Measurements from ENCODE around the gene JUNB. TPM values are rescaled to one million over a fixed set of nuclear protein-coding genes. Genes with fewer than 3 reads are reported as not detected.

Gene JUNB
- total RNA-seq, 1 experiment from 2014 or later = 6.6 TPM

GRCh38 chr19:12790628-12791344 lies 500 bp upstream of the JUNB start:
- ATAC-seq = no peak
- H3K27ac Mint-ChIP-seq = peak overlapping the region; percentile 2; the same call in 1 of the 2 replicates
- no peak for DNase-seq (ENCODE audit: low spot score)
- peaks cover 32% of the 10 kb centered on the region for H3K4me1 Mint-ChIP-seq
- H3K4me3 Mint-ChIP-seq = peak overlapping the region; percentile 84
- ChIA-PET CTCF (interaction anchor here (1.1 to 14.0 kb wide), 8 partner anchors 10 to 95 kb away, joined by 3 to 341 read pairs (median 14); partner anchors contain the start of genes HOOK2, PRDX2 and THSD8), POLR2A (interaction anchor here (1.8 to 3.1 kb wide), 4 partner anchors 8 to 16 kb away, joined by 6 to 29 read pairs (median 12); partner anchors contain the start of genes HOOK2, PRDX2 and THSD8)
- no peaks in the 10 kb centered on the region for H3K36me3 Mint-ChIP-seq
- peaks cover 32% of the 10 kb centered on the region for H3K27me3 Mint-ChIP-seq (ENCODE audit: low read depth)
- H3K9me3 Mint-ChIP-seq = no peaks in the 10 kb centered on the region
- TF ChIP-seq FOXK1 (CRISPR knock-in tag; IDR thresholded peaks at IDR 0.05) = no peak; the same call in 1 of the 2 replicates
- TF ChIP-seq ZNF219 (CRISPR knock-in tag; IDR thresholded peaks at IDR 0.05; ENCODE audit: borderline replicate concordance) = peak; percentile 11; the same call in 1 of the 2 replicates

- no peaks in the 10 kb centered on the region for H3K9me3 Mint-ChIP-seq
- H3K4me3 Mint-ChIP-seq = peak overlapping the region; percentile 84
- peaks cover 32% of the 10 kb centered on the region for H3K27me3 Mint-ChIP-seq (ENCODE audit: low read depth)
- ATAC-seq (no peak), DNase-seq (ENCODE audit: low spot score) (peak; percentile 80)
- CTCF ChIA-PET = interaction anchor here (0.6 to 14.0 kb wide), 19 partner anchors 9 to 1328 kb away, joined by 3 to 341 read pairs (median 4); partner anchors contain the start of genes HOOK2, PRDX2 and THSD8
- H3K4me1 Mint-ChIP-seq = peaks cover 39% of the 10 kb centered on the region
- H3K27ac Mint-ChIP-seq = no peak overlapping the region
- POLR2A ChIA-PET = interaction anchor here (0.6 to 3.1 kb wide), 16 partner anchors 9 to 173 kb away, joined by 3 to 29 read pairs (median 3); partner anchors contain the start of genes DNASE2, HOOK2, PRDX2 and RNASEH2A
- H3K36me3 Mint-ChIP-seq = peaks cover 4% of the 10 kb centered on the region; the same call in 1 of the 2 replicates
- TF ChIP-seq IRF2 (CRISPR knock-in tag; IDR thresholded peaks at IDR 0.05; ENCODE audit: borderline replicate concordance, low read depth) (no peak), ESRRA (CRISPR knock-in tag; IDR thresholded peaks at IDR 0.05; ENCODE audit: borderline replicate concordance) (peak; percentile 86), RELA (CRISPR knock-in tag; IDR thresholded peaks at IDR 0.05; ENCODE audit: borderline replicate concordance) (peak; percentile 53), FOXP1 (CRISPR knock-in tag; IDR thresholded peaks at IDR 0.05; ENCODE audit: borderline replicate concordance) (no peak; the same call in 1 of the 2 replicates), ZNF416 (CRISPR knock-in tag; IDR thresholded peaks at IDR 0.05) (no peak), USF1 (CRISPR knock-in tag; IDR thresholded peaks at IDR 0.05) (peak; percentile 57), GRHL2 (CRISPR knock-in tag; IDR thresholded peaks at IDR 0.05; ENCODE audit: insufficient replicate concordance, severe bottlenecking) (no peak), ZNF423 (CRISPR knock-in tag; IDR thresholded peaks at IDR 0.05) (no peak), ZBTB21 (CRISPR knock-in tag; IDR thresholded peaks at IDR 0.05; ENCODE audit: borderline replicate concordance) (no peak), ZBTB43 (CRISPR knock-in tag; IDR thresholded peaks at IDR 0.05) (no peak), SMAD4 (CRISPR knock-in tag; IDR thresholded peaks at IDR 0.05) (no peak), ERG (CRISPR knock-in tag; IDR thresholded peaks at IDR 0.05) (no peak), FOXK1 (CRISPR knock-in tag; IDR thresholded peaks at IDR 0.05) (no peak; the same call in 1 of the 2 replicates), E2F4 (CRISPR knock-in tag; IDR thresholded peaks at IDR 0.05; ENCODE audit: borderline replicate concordance, low read depth) (no peak), ZMAT4 (CRISPR knock-in tag; IDR thresholded peaks at IDR 0.05) (no peak), ZNF138 (CRISPR knock-in tag; conservative IDR thresholded peaks at IDR 0.05) (no peak), ZNF396 (CRISPR knock-in tag; IDR thresholded peaks at IDR 0.05; ENCODE audit: borderline replicate concordance) (no peak)
- TF ChIP-seq, protein P1, sequence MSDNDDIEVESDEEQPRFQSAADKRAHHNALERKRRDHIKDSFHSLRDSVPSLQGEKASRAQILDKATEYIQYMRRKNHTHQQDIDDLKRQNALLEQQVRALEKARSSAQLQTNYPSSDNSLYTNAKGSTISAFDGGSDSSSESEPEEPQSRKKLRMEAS (CRISPR knock-in tag; IDR thresholded peaks at IDR 0.05) = peak; percentile 87
- TF ChIP-seq, protein P2, sequence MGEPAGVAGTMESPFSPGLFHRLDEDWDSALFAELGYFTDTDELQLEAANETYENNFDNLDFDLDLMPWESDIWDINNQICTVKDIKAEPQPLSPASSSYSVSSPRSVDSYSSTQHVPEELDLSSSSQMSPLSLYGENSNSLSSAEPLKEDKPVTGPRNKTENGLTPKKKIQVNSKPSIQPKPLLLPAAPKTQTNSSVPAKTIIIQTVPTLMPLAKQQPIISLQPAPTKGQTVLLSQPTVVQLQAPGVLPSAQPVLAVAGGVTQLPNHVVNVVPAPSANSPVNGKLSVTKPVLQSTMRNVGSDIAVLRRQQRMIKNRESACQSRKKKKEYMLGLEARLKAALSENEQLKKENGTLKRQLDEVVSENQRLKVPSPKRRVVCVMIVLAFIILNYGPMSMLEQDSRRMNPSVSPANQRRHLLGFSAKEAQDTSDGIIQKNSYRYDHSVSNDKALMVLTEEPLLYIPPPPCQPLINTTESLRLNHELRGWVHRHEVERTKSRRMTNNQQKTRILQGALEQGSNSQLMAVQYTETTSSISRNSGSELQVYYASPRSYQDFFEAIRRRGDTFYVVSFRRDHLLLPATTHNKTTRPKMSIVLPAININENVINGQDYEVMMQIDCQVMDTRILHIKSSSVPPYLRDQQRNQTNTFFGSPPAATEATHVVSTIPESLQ (CRISPR knock-in tag; IDR thresholded peaks at IDR 0.05) = no peak
- TF ChIP-seq, protein P3, sequence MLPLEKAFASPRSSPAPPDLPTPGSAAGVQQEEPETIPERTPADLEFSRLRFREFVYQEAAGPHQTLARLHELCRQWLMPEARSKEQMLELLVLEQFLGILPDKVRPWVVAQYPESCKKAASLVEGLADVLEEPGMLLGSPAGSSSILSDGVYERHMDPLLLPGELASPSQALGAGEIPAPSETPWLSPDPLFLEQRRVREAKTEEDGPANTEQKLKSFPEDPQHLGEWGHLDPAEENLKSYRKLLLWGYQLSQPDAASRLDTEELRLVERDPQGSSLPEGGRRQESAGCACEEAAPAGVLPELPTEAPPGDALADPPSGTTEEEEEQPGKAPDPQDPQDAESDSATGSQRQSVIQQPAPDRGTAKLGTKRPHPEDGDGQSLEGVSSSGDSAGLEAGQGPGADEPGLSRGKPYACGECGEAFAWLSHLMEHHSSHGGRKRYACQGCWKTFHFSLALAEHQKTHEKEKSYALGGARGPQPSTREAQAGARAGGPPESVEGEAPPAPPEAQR (CRISPR knock-in tag; IDR thresholded peaks at IDR 0.05) = no peak
- TF ChIP-seq, protein P4, sequence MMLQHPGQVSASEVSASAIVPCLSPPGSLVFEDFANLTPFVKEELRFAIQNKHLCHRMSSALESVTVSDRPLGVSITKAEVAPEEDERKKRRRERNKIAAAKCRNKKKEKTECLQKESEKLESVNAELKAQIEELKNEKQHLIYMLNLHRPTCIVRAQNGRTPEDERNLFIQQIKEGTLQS (CRISPR knock-in tag; conservative IDR thresholded peaks at IDR 0.05) = no peak
Observed at GRCh38 chr19:12792051-12792852, 966 bp downstream of the JUNB start.

All from WTC11 (cell line).